BJ (cell line): ENCODE results near the gene LRMDA. TPM values are rescaled to one million over a fixed set of nuclear protein-coding genes. Genes with fewer than 3 reads are reported as not detected.

Experiments
- CTCF ChIA-PET: fragments of 350-600 bp; formaldehyde crosslinking; extraction: SDS; loops from one replicate; lab custom pipeline; 2021; ENCODE audit warnings: antibody characterized with exemption, inconsistent platforms; lab: Yijun Ruan, JAX
- POLR2A ChIA-PET: fragments of 300-600 bp; sonication (Branson Sonifier 250); formaldehyde crosslinking; extraction: SDS; loops from one replicate; lab custom pipeline; 2021; ENCODE audit warnings: antibody characterized with exemption; lab: Charles Lee
- DNase-seq: peaks from one replicate; pipeline ENCODE4 v3.0.0-alpha.2; 2011; ENCODE audit warnings: low read depth
- H3K27me3 ChIP-seq: 2 replicates; pipeline ENCODE4 v1.6.0; 2011; ENCODE audit warnings: low read length; ENCODE audit not compliant: control insufficient read depth, insufficient read depth
- H3K36me3 ChIP-seq: 2 replicates; pipeline ENCODE4 v1.5.1; 2011; ENCODE audit warnings: low read length; ENCODE audit not compliant: control insufficient read depth, insufficient read depth
- H3K4me3 ChIP-seq: 2 replicates; pipeline ENCODE4 v1.5.1; 2011; ENCODE audit warnings: low read depth, mild to moderate bottlenecking, control low read depth, low read length
- polyA plus RNA-seq: library from polyadenylated mRNA; depleted of rRNA; stranded (reverse); fragments of >200 nt; gene quantifications from 2 replicates; pipeline ENCODE4 v1.2.3, GENCODE V29; 2011
- TF ChIP-seq, protein P1 (sequence below): IDR thresholded peaks from 2 replicates; pipeline ENCODE4 v1.5.1; 2011; ENCODE audit warnings: low read depth, mild to moderate bottlenecking, control low read depth, inconsistent platforms, low read length, moderate library complexity; ENCODE audit not compliant: insufficient read depth

Gene LRMDA
- polyA plus RNA-seq, 1 experiment: not detected

GRCh38 chr10:76341740-76342139 lies 910.3 kb downstream of the LRMDA start:
- H3K27me3 ChIP-seq: no peaks in the 10 kb centered on the region
- TF ChIP-seq, protein P1, sequence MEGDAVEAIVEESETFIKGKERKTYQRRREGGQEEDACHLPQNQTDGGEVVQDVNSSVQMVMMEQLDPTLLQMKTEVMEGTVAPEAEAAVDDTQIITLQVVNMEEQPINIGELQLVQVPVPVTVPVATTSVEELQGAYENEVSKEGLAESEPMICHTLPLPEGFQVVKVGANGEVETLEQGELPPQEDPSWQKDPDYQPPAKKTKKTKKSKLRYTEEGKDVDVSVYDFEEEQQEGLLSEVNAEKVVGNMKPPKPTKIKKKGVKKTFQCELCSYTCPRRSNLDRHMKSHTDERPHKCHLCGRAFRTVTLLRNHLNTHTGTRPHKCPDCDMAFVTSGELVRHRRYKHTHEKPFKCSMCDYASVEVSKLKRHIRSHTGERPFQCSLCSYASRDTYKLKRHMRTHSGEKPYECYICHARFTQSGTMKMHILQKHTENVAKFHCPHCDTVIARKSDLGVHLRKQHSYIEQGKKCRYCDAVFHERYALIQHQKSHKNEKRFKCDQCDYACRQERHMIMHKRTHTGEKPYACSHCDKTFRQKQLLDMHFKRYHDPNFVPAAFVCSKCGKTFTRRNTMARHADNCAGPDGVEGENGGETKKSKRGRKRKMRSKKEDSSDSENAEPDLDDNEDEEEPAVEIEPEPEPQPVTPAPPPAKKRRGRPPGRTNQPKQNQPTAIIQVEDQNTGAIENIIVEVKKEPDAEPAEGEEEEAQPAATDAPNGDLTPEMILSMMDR: no peak
- H3K36me3 ChIP-seq: no peaks in the 10 kb centered on the region
- CTCF ChIA-PET: no interaction called here
- POLR2A ChIA-PET: no interaction called here
- DNase-seq: no peak
- no peak overlapping the region for H3K4me3 ChIP-seq

- ChIA-PET POLR2A (no interaction called here), CTCF (no interaction called here)
- TF ChIP-seq, protein P1: no peak
- Histone ChIP-seq H3K4me3 (no peak overlapping the region), H3K27me3 (no peaks in the 10 kb centered on the region), H3K36me3 (no peaks in the 10 kb centered on the region)
- no peak for DNase-seq
Observed at GRCh38 chr10:76342996-76343395, 911.6 kb downstream of the LRMDA start.

GRCh38 chr10:76347832-76348231 lies 916.4 kb downstream of the LRMDA start:
- ChIA-PET POLR2A (no interaction called here), CTCF (no interaction called here)
- TF ChIP-seq, protein P1: no peak
- no peak overlapping the region for H3K4me3 ChIP-seq
- no peaks in the 10 kb centered on the region for H3K27me3 ChIP-seq
- DNase-seq: no peak
- no peaks in the 10 kb centered on the region for H3K36me3 ChIP-seq

DNA sequence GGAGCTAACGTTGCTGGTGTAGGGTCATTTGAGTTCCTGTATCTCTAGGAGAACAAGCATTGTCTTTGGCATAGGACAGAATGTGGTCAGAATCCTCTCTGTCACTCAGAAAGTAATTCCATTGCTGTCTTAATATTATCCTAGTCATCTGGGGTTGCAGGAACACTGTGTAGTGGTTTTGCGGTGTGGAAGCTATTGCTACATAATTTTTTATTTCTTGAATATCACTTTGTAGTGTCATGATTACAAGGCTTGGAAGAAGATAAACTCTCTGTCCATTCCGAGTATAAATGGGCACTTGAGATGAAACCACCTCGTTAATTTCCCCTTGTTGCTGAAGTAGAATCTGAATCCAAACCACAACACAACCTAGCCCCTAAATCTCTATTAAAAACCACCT lies 919.2 kb downstream of the LRMDA start:
- CTCF ChIA-PET: interaction anchor here (1.9 kb wide), 1 partner anchor 13 kb away, joined by 6 read pairs; no protein-coding TSS in a partner anchor
- Histone ChIP-seq H3K27me3 (no peaks in the 10 kb centered on the region), H3K36me3 (no peaks in the 10 kb centered on the region), H3K4me3 (no peak overlapping the region)
- TF ChIP-seq, protein P1: no peak
- POLR2A ChIA-PET: no interaction called here
- DNase-seq: no peak

GRCh38 chr10:76352300-76352699 lies 920.9 kb downstream of the LRMDA start:
- POLR2A ChIA-PET: interaction anchor here (1.0 kb wide), 1 partner anchor 78 kb away, joined by 3 read pairs; no protein-coding TSS in a partner anchor
- CTCF ChIA-PET: no interaction called here
- TF ChIP-seq, protein P1: no peak
- no peak for DNase-seq
- H3K36me3 ChIP-seq: no peaks in the 10 kb centered on the region
- H3K27me3 ChIP-seq: no peaks in the 10 kb centered on the region
- H3K4me3 ChIP-seq: no peak overlapping the region
